Measurements from ENCODE around the gene MRPL45.
A peak's percentile ranks its signal among the peaks of the same experiment; 100 is the strongest.
"Not testable (repeated sequence)": the region's sequence is repeated elsewhere in the genome, so short reads cannot be mapped to it uniquely, and the experiment has no call there.

MRPL45 gene

GRCh38 chr17:38296834-38297517, at the start of gene MRPL45:
TSS of gene MRPL45 (plus strand) at chr17:38297168. CDS start at chr17:38297184, 16 bp downstream.
- peak; percentile 95 for DNase-seq

GRCh38 chr17:38253191-38253590, 43.8 kb upstream of the MRPL45 start:
- not testable (repeated sequence) for DNase-seq

- DNase-seq, result not testable (repeated sequence)
Observed at GRCh38 chr17:38254357-38254756, 42.6 kb upstream of the MRPL45 start.

GRCh38 chr17:38257013-38257621, 39.9 kb upstream of the MRPL45 start:
- peak; percentile 84 for DNase-seq

GRCh38 chr17:38265974-38266506, 30.9 kb upstream of the MRPL45 start:
- DNase-seq, result not testable (repeated sequence)

- not testable (repeated sequence) for DNase-seq
Observed at GRCh38 chr17:38266571-38266970, 30.4 kb upstream of the MRPL45 start.

- DNase-seq, result not testable (repeated sequence)
Observed at GRCh38 chr17:38268138-38268537, 28.8 kb upstream of the MRPL45 start.

GRCh38 chr17:38269045-38269444, 27.9 kb upstream of the MRPL45 start:
- not testable (repeated sequence) for DNase-seq

GRCh38 chr17:38269552-38269951, 27.4 kb upstream of the MRPL45 start:
- not testable (repeated sequence) for DNase-seq

- not testable (repeated sequence) for DNase-seq
Observed at GRCh38 chr17:38285994-38286393, 11.0 kb upstream of the MRPL45 start.

GRCh38 chr17:38286501-38287091, 10.4 kb upstream of the MRPL45 start:
- not testable (repeated sequence) for DNase-seq

GRCh38 chr17:38288217-38288827, 8.6 kb upstream of the MRPL45 start:
- not testable (repeated sequence) for DNase-seq

- DNase-seq, result not testable (repeated sequence)
Observed at GRCh38 chr17:38289760-38290159, 7.2 kb upstream of the MRPL45 start.

GRCh38 chr17:38295602-38296365, 1.2 kb upstream of the MRPL45 start:
- not testable (repeated sequence) for DNase-seq

- DNase-seq, result no peak
Observed at GRCh38 chr17:38315497-38315896, 18.5 kb downstream of the MRPL45 start.

- DNase-seq, result no peak
Observed at GRCh38 chr17:38317081-38317480, 20.1 kb downstream of the MRPL45 start.

GRCh38 chr17:38320482-38320881, 23.5 kb downstream of the MRPL45 start:
- DNase-seq, result no peak

- DNase-seq, result peak; percentile 76
Observed at GRCh38 chr17:38322156-38322779, 25.3 kb downstream of the MRPL45 start.

GRCh38 chr17:38322897-38323296, 25.9 kb downstream of the MRPL45 start:
- no peak for DNase-seq

- DNase-seq, result no peak
Observed at GRCh38 chr17:38324141-38324697, 27.3 kb downstream of the MRPL45 start.

- no peak for DNase-seq
Observed at GRCh38 chr17:38324772-38325171, 27.8 kb downstream of the MRPL45 start.

All from activated CD8-positive, alpha-beta memory T cell treated with anti-CD3 and anti-CD28 coated beads, Interleukin-2, amount 50 U/mL, for 4 hours (primary cell).